Activated CD4-positive, alpha-beta memory T cell treated with anti-CD3 and anti-CD28 coated beads, Interleukin-2, amount 10 ng/mL, durations not matched to agents 7 days and 5 days (primary cell): Measurements from ENCODE around the gene MROH2B. TPM values are rescaled to one million over a fixed set of nuclear protein-coding genes. Genes with fewer than 3 reads are reported as not detected.

Experiments
- CTCF ChIA-PET: fragments of 350-600 bp; sonication (Branson Sonifier 250); formaldehyde crosslinking; loops from one replicate; lab custom pipeline; 2021; ENCODE audit warnings: antibody characterized with exemption, inconsistent platforms; lab: Charles Lee
- POLR2A ChIA-PET: fragments of 350-600 bp; sonication (Branson Sonifier 250); formaldehyde crosslinking; loops from one replicate; lab custom pipeline; 2021; ENCODE audit warnings: antibody characterized with exemption; lab: Charles Lee
- DNase-seq: peaks from one replicate; pipeline ENCODE4 v3.0.0-alpha.2; 2020
- H3K27ac Mint-ChIP-seq: one replicate; pipeline ENCODE4 v1.8.0; 2021; ENCODE audit warnings: mild to moderate bottlenecking, mixed read lengths
- H3K27me3 Mint-ChIP-seq: one replicate; pipeline ENCODE4 v1.8.0; 2021; ENCODE audit warnings: mixed read lengths
- H3K36me3 Mint-ChIP-seq: one replicate; pipeline ENCODE4 v1.8.0; 2021; ENCODE audit warnings: low read depth, mixed read lengths
- H3K4me1 Mint-ChIP-seq: one replicate; pipeline ENCODE4 v1.8.0; 2021; ENCODE audit warnings: mixed read lengths
- H3K4me3 Mint-ChIP-seq: one replicate; pipeline ENCODE4 v1.8.0; 2021; ENCODE audit warnings: mild to moderate bottlenecking, mixed read lengths
- H3K9me3 Mint-ChIP-seq: one replicate; pipeline ENCODE4 v1.8.0; 2021; ENCODE audit warnings: mixed read lengths
- total RNA-seq, 2 experiments: library from RNA; stranded (reverse); gene quantifications; one replicate each; pipeline ENCODE4 v1.2.3, GENCODE V29; 2021

MROH2B gene
- total RNA-seq, 2 experiments from 2014 or later = not detected

DNA sequence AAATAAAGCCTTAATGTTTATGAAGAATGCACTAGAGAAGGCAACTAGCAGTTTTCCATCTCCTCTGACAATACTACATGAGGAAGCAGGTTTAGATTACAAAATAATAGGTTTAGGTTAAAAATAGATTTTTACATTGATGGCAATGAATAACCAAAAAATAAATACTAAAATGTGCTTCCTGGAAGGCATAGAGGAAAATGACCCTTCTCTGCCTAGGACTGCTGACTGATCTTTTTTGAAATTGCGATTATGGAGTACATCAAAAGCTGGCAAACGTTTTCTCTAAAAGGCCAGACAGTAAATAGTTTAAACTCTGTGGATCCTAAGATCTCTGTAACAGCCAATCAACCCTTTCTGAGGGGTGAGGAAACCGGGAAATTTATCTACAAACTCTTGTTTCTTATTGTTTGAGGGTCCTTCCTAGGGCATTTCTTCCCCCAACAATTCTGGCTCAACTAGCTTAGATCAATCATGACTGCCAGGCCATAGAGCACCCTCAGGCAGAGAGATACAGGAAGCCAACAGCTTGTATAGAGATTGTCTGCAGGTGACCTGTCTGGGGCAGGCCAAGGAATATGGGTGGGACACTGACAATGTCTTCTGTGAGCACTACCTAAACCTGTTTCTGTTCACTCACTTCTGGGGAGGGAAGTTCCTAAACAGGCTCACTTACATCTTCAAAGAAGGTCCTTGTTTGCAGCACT is 67.3 kb downstream of the MROH2B start:
- no peaks in the 10 kb centered on the region for H3K4me1 Mint-ChIP-seq
- DNase-seq = no peak
- no peaks in the 10 kb centered on the region for H3K36me3 Mint-ChIP-seq
- H3K9me3 Mint-ChIP-seq = no peaks in the 10 kb centered on the region
- POLR2A ChIA-PET = no interaction called here
- H3K4me3 Mint-ChIP-seq = no peak overlapping the region
- no peak overlapping the region for H3K27ac Mint-ChIP-seq
- CTCF ChIA-PET = no interaction called here
- peaks cover 2% of the 10 kb centered on the region for H3K27me3 Mint-ChIP-seq

DNA sequence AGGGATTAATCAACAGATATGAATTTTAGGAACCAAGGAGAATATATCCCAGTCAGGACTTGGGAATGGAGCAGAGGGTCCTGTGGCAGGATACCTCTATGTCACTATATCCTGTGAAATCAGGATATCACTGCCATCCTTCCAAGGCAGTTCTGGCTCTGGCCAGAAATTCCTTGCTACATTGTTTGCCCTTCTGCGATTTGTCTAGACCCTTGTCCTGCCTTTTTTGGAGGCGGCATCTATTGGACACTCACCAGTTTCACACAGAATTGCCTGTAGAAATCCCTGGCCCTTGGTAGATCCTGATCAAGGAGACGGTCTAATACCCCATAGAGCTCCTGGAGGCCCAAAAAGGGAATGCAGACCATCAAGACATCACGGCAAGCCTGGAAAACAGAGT is 71.2 kb downstream of the MROH2B start:
- no peaks in the 10 kb centered on the region for H3K4me1 Mint-ChIP-seq
- H3K9me3 Mint-ChIP-seq = no peaks in the 10 kb centered on the region
- POLR2A ChIA-PET = no interaction called here
- peaks cover 2% of the 10 kb centered on the region for H3K27me3 Mint-ChIP-seq
- no peaks in the 10 kb centered on the region for H3K36me3 Mint-ChIP-seq
- no peak overlapping the region for H3K4me3 Mint-ChIP-seq
- CTCF ChIA-PET = interaction anchor here (0.6 kb wide), 1 partner anchor 141 kb away, joined by 3 read pairs; no protein-coding TSS in a partner anchor
- H3K27ac Mint-ChIP-seq = no peak overlapping the region
- DNase-seq = no peak

DNA sequence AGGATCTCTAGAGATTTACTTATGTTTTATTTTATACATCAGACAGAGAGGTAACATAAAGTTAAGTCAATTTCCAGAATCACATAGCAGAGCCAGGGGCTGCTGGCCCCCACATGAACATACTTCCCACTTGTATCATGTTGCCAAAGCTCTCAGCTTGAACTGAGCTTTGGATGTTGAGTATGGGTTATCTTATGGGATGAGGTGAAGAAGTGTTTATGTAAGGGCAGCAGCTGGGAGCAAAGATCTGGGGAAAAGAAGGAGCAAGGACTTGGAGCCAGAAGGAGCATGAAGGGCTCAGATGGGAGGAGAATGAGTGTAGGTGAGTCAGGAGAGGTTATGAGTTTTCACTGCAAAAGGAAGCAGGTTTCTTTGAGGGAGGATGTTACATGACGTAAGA is 72.0 kb downstream of the MROH2B start:
- no peak overlapping the region for H3K27ac Mint-ChIP-seq
- H3K27me3 Mint-ChIP-seq = peaks cover 2% of the 10 kb centered on the region
- no peak overlapping the region for H3K4me3 Mint-ChIP-seq
- CTCF ChIA-PET = no interaction called here
- H3K36me3 Mint-ChIP-seq = no peaks in the 10 kb centered on the region
- DNase-seq = no peak
- POLR2A ChIA-PET = no interaction called here
- no peaks in the 10 kb centered on the region for H3K9me3 Mint-ChIP-seq
- no peaks in the 10 kb centered on the region for H3K4me1 Mint-ChIP-seq

- CTCF ChIA-PET = no interaction called here
- H3K9me3 Mint-ChIP-seq = no peaks in the 10 kb centered on the region
- no peak overlapping the region for H3K27ac Mint-ChIP-seq
- H3K4me1 Mint-ChIP-seq = no peaks in the 10 kb centered on the region
- H3K4me3 Mint-ChIP-seq = no peak overlapping the region
- DNase-seq = no peak
- no peaks in the 10 kb centered on the region for H3K36me3 Mint-ChIP-seq
- peaks cover 3% of the 10 kb centered on the region for H3K27me3 Mint-ChIP-seq
- POLR2A ChIA-PET = no interaction called here
Observed at GRCh38 chr5:40995801-40996586, 75.1 kb downstream of the MROH2B start.

DNA sequence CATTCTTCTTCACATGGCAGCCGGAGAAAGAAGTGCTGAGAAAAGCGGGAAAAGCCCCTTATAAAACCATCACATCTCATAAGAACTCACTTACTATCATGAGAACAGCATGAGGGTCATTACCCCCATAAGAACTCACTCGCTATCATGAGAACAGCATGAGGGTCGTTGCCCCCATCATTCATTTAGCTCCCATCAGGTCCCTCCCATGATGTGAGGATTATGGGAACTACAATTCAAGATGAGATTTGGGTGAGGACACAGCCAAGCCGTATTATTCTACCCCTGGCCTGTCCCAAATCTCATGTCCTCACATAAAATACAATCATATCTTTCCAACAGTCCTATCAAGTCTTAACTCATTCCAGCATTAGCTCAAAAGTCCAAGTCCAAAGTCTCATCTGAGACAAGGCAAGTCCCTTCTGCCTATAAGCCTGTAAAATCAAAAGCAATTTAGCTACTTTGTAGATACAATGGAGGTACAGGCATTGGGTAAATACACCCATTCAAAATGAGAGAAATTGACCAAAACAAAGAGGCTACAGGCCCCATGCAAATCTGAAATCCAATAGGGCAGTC is 79.1 kb downstream of the MROH2B start:
- POLR2A ChIA-PET = no interaction called here
- no peak for DNase-seq
- no peaks in the 10 kb centered on the region for H3K9me3 Mint-ChIP-seq
- no peak overlapping the region for H3K4me3 Mint-ChIP-seq
- H3K27me3 Mint-ChIP-seq = peaks cover 1% of the 10 kb centered on the region
- no peak overlapping the region for H3K27ac Mint-ChIP-seq
- CTCF ChIA-PET = no interaction called here
- H3K36me3 Mint-ChIP-seq = no peaks in the 10 kb centered on the region
- H3K4me1 Mint-ChIP-seq = no peaks in the 10 kb centered on the region

- no peak overlapping the region for H3K4me3 Mint-ChIP-seq
- H3K27me3 Mint-ChIP-seq = peaks cover 1% of the 10 kb centered on the region
- no peak for DNase-seq
- no peaks in the 10 kb centered on the region for H3K9me3 Mint-ChIP-seq
- no peak overlapping the region for H3K27ac Mint-ChIP-seq
- POLR2A ChIA-PET = no interaction called here
- H3K4me1 Mint-ChIP-seq = no peaks in the 10 kb centered on the region
- no peaks in the 10 kb centered on the region for H3K36me3 Mint-ChIP-seq
- CTCF ChIA-PET = no interaction called here
Observed at GRCh38 chr5:40991168-40991980, 79.8 kb downstream of the MROH2B start.

DNA sequence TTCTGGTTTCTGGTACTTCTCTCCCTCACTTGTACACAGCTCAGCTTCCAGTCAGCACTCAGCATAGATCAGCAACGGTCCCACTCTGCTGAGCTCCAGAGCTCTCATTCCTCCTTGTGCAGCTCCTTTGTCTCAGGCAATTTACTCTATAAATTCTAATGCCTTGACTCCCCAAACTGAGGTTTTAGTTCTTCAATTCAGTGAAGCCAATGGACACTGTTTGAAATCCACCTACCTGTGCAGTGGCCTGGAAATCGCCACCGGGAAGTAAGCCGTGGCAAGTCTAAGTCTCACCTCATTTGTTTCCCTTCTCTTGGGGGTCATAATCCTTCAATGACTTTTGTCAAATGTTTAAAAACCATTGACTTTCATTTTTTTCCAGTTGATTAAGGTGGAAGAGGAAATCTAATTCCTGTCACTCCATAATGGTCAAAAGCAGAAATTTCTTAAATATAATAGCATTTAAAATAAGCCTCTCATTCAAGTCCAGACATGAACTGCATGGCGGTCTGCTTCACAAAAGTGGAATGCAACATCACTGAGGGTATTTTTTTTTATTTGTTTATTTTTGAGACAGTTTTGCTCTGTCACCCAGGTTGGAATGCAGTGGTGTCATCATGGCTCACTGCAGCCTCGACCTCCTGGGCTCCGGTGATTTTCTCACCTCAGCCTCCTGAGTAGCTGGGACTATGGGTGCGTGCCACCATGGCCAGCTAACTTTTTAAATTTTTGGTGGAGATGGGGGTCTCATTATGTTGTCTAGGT is 82.2 kb downstream of the MROH2B start:
- Mint-ChIP-seq H3K4me3 (no peak overlapping the region), H3K36me3 (no peaks in the 10 kb centered on the region), H3K27me3 (peaks cover 1% of the 10 kb centered on the region), H3K27ac (no peak overlapping the region), H3K4me1 (no peaks in the 10 kb centered on the region), H3K9me3 (no peaks in the 10 kb centered on the region)
- CTCF ChIA-PET = no interaction called here
- no peak for DNase-seq
- POLR2A ChIA-PET = no interaction called here

DNA sequence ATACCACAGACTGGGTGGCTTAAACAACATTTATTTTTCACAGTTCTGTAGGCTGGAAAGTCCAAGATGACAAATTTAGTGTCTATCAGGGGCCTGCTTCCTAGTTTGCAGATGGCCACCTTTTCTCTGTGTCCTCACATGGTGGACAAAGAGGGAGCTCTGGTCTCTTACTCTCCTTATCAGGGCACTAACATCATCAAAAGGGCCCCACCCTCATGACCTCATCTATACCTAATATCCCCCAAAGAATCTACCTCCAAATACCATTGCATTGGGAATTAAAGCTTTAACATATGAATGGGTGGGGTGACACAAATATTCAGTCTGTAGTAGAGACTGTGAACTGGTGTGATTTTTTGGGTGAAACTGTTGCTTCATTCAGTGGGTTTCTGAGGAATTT is 83.8 kb downstream of the MROH2B start:
- Mint-ChIP-seq H3K36me3 (no peaks in the 10 kb centered on the region), H3K4me3 (no peak overlapping the region), H3K27ac (no peak overlapping the region), H3K4me1 (no peaks in the 10 kb centered on the region), H3K9me3 (no peaks in the 10 kb centered on the region), H3K27me3 (no peaks in the 10 kb centered on the region)
- no peak for DNase-seq
- ChIA-PET CTCF (interaction anchor here (1.2 kb wide), 1 partner anchor 83 kb away, joined by 3 read pairs; no protein-coding TSS in a partner anchor), POLR2A (no interaction called here)

GRCh38 chr5:40986666-40987065 is 84.5 kb downstream of the MROH2B start:
- H3K36me3 Mint-ChIP-seq = no peaks in the 10 kb centered on the region
- no peak overlapping the region for H3K4me3 Mint-ChIP-seq
- POLR2A ChIA-PET = no interaction called here
- H3K4me1 Mint-ChIP-seq = no peaks in the 10 kb centered on the region
- H3K27me3 Mint-ChIP-seq = no peaks in the 10 kb centered on the region
- no peaks in the 10 kb centered on the region for H3K9me3 Mint-ChIP-seq
- no peak for DNase-seq
- no peak overlapping the region for H3K27ac Mint-ChIP-seq
- CTCF ChIA-PET = interaction anchor here (0.7 kb wide), 1 partner anchor 9 kb away, joined by 3 read pairs; no protein-coding TSS in a partner anchor

DNA sequence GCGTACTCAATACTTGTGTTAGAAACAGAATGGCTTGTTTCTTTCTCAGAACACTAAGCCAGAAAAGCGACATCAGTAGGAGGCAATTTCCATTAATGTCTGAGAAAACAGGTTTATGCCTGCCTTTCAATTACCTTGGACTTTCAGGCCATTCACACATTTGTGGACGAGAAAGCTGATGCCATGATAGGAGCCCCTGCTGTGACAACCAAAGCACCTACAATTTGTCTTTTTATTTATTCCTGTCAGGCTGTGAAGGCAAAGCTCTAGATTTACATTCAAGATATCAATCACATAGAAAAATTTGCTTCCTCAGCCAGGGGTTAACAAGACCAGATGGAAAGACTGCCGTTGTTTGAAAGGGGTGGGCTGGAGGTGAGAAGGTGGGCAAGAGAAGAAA is 85.6 kb downstream of the MROH2B start:
- ChIA-PET POLR2A (no interaction called here), CTCF (no interaction called here)
- Mint-ChIP-seq H3K9me3 (no peaks in the 10 kb centered on the region), H3K4me3 (no peak overlapping the region), H3K4me1 (no peaks in the 10 kb centered on the region), H3K27me3 (no peaks in the 10 kb centered on the region), H3K27ac (no peak overlapping the region), H3K36me3 (no peaks in the 10 kb centered on the region)
- no peak for DNase-seq

DNA sequence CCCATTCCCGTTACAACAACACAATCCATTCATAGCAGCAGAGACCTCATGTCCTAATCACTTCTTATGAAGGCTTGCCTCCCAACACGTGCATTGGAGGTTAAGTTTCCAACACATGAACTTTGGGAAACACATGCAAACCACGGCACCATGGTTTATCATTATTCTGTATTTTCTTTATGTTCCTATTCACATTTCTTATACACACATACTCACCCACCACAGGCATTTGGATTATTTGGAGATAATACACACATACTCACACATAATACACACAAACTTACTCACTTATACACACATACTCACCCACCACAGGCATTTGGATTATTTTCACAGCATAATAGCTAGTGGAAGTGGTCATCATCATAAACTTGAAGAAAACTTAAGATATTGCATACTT is 86.3 kb downstream of the MROH2B start:
- Mint-ChIP-seq H3K9me3 (no peaks in the 10 kb centered on the region), H3K36me3 (no peaks in the 10 kb centered on the region), H3K27ac (no peak overlapping the region), H3K4me1 (no peaks in the 10 kb centered on the region), H3K27me3 (no peaks in the 10 kb centered on the region), H3K4me3 (no peak overlapping the region)
- CTCF ChIA-PET = no interaction called here
- DNase-seq = no peak
- POLR2A ChIA-PET = no interaction called here

- no peaks in the 10 kb centered on the region for H3K36me3 Mint-ChIP-seq
- DNase-seq = no peak
- no peak overlapping the region for H3K27ac Mint-ChIP-seq
- no peaks in the 10 kb centered on the region for H3K27me3 Mint-ChIP-seq
- no peak overlapping the region for H3K4me3 Mint-ChIP-seq
- H3K9me3 Mint-ChIP-seq = no peaks in the 10 kb centered on the region
- H3K4me1 Mint-ChIP-seq = no peaks in the 10 kb centered on the region
- ChIA-PET POLR2A (no interaction called here), CTCF (no interaction called here)
Observed at GRCh38 chr5:40983781-40984180, 87.4 kb downstream of the MROH2B start.
